ENCODE measurements around the gene NUB1.

DNA sequence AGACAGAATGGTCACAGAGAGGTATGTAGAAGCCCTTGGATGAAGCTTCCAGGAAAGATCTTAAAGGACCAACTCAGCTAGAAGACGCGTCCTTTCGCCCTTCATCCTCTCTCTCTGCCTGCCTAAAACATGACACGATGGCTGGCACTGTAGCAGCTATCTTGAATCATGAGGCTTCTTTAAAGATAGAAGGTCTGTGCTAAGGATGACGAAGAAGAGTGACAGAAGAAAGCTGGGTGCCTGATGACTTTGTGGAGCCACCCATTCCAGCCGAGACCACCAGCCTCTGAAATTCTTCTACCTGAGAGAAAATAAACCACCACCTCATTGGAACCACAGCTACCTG, 42.7 kb downstream of the NUB1 start:
- TF ChIP-seq CTCF (IDR thresholded peaks at IDR 0.05) (no peak), EP300 (IDR thresholded peaks at IDR 0.05) (no peak)
